Activated CD4-positive, alpha-beta T cell treated with anti-CD3 and anti-CD28 coated beads, Interleukin-2, Interleukin-6, amounts not matched to agents 100 ng/mL and 50 ng/mL, durations not matched to agents 16 hours and 8 hours (primary cell): ENCODE measurements around the gene HSP90AA1.

ENCODE experiments used
- DNase-seq: peaks from one replicate; pipeline ENCODE4 v3.0.0-alpha.2; 2020

Gene HSP90AA1

GRCh38 chr14:102035914-102036313, 50.9 kb downstream of the HSP90AA1 start:
- DNase-seq, result no peak

- DNase-seq, result no peak
These were observed 52.5 kb downstream of the HSP90AA1 start for GRCh38 chr14:102034301-102034700.

- no peak for DNase-seq
These were observed 53.6 kb downstream of the HSP90AA1 start for GRCh38 chr14:102033241-102033640.
